ENCODE results near the gene DOK3. TPM values are rescaled to one million over a fixed set of nuclear protein-coding genes. Genes with fewer than 3 reads are reported as not detected.
A peak's percentile ranks its signal among the peaks of the same experiment; 100 is the strongest.

The DOK3 gene
- polyA plus RNA-seq, 4 donors = 3.1 to 6.0 (median 4.1) TPM

GRCh38 chr5:177507165-177507564 lies 2.5 kb downstream of the DOK3 start:
- Histone ChIP-seq H3K36me3 (ENCODE audit: control insufficient read depth in 3 of 3, insufficient read depth in 2 of 3, low read depth in 1 of 3, low read length in 3 of 3) (peaks cover 2 to 36% (median 7%) of the 10 kb centered on the region in 3 donors), H3K4me3 (ENCODE audit: low read depth in 1 of 3, low read length in 3 of 3) (no peak overlapping the region), H3K27ac (ENCODE audit: low read depth in 1 of 3, low read length in 2 of 3) (no peak overlapping the region), H3K4me1 (ENCODE audit: control insufficient read depth in 3 of 3, insufficient read depth in 2 of 3, low read depth in 1 of 3, low read length in 2 of 3) (no peaks in the 10 kb centered on the region), H3K9me3 (ENCODE audit: control insufficient read depth in 2 of 2, insufficient read depth in 1 of 2, low read depth in 1 of 2, low read length in 1 of 2) (no peaks in the 10 kb centered on the region), H3K27me3 (ENCODE audit: control insufficient read depth in 3 of 3, insufficient read depth in 3 of 3, low read length in 3 of 3) (no peaks in the 10 kb centered on the region)
- DNase-seq (no peak), FAIRE-seq (no peak)
- WGBS, 3 donors = 76 to 80% (median 78%) methylated on average over 9 of the region's 9 CpGs

GRCh38 chr5:177505075-177505474 lies 4.6 kb downstream of the DOK3 start:
- no peaks in the 10 kb centered on the region for H3K27me3 ChIP-seq (ENCODE audit: control insufficient read depth in 3 of 3, insufficient read depth in 3 of 3, low read length in 3 of 3)
- peaks cover 0 to 15% (median 0%) of the 10 kb centered on the region in 3 donors for H3K36me3 ChIP-seq (ENCODE audit: control insufficient read depth in 3 of 3, insufficient read depth in 2 of 3, low read depth in 1 of 3, low read length in 3 of 3)
- DNase-seq = no peak
- no peak for FAIRE-seq
- 93 to 96% (median 95%) methylated on average over 4 of the region's 4 CpGs for whole genome bisulfite sequencing, 3 donors
- H3K4me3 ChIP-seq (ENCODE audit: low read depth in 1 of 3, low read length in 3 of 3) = no peak overlapping the region
- H3K27ac ChIP-seq (ENCODE audit: low read depth in 1 of 3, low read length in 2 of 3) = no peak overlapping the region
- peaks cover 0 to 7% (median 0%) of the 10 kb centered on the region in 3 donors for H3K4me1 ChIP-seq (ENCODE audit: control insufficient read depth in 3 of 3, insufficient read depth in 2 of 3, low read depth in 1 of 3, low read length in 2 of 3)
- no peaks in the 10 kb centered on the region for H3K9me3 ChIP-seq (ENCODE audit: control insufficient read depth in 2 of 2, insufficient read depth in 1 of 2, low read depth in 1 of 2, low read length in 1 of 2)

- Histone ChIP-seq H3K4me1 (ENCODE audit: control insufficient read depth in 3 of 3, insufficient read depth in 2 of 3, low read depth in 1 of 3, low read length in 2 of 3) (peaks cover 0 to 7% (median 0%) of the 10 kb centered on the region in 3 donors), H3K27me3 (ENCODE audit: control insufficient read depth in 3 of 3, insufficient read depth in 3 of 3, low read length in 3 of 3) (peaks cover 0 to 4% (median 0%) of the 10 kb centered on the region in 3 donors), H3K36me3 (ENCODE audit: control insufficient read depth in 3 of 3, insufficient read depth in 2 of 3, low read depth in 1 of 3, low read length in 3 of 3) (peaks cover 0 to 12% (median 0%) of the 10 kb centered on the region in 3 donors), H3K27ac (ENCODE audit: low read depth in 1 of 3, low read length in 2 of 3) (no peak overlapping the region), H3K4me3 (ENCODE audit: low read depth in 1 of 3, low read length in 3 of 3) (no peak overlapping the region), H3K9me3 (ENCODE audit: control insufficient read depth in 2 of 2, insufficient read depth in 1 of 2, low read depth in 1 of 2, low read length in 1 of 2) (no peaks in the 10 kb centered on the region)
- no peak for FAIRE-seq
- WGBS, 3 donors = 84 to 91% (median 90%) methylated on average over 36 to 47 of the region's 47 CpGs
- DNase-seq = no peak
Measured at GRCh38 chr5:177504086-177505056, 5.3 kb downstream of the DOK3 start.

- peaks cover 0 to 8% (median 0%) of the 10 kb centered on the region in 3 donors for H3K36me3 ChIP-seq (ENCODE audit: control insufficient read depth in 3 of 3, insufficient read depth in 2 of 3, low read depth in 1 of 3, low read length in 3 of 3)
- no peak overlapping the region for H3K27ac ChIP-seq (ENCODE audit: low read depth in 1 of 3, low read length in 2 of 3)
- H3K4me1 ChIP-seq (ENCODE audit: control insufficient read depth in 3 of 3, insufficient read depth in 2 of 3, low read depth in 1 of 3, low read length in 2 of 3) = peaks cover 0 to 7% (median 0%) of the 10 kb centered on the region in 3 donors
- no peaks in the 10 kb centered on the region for H3K9me3 ChIP-seq (ENCODE audit: control insufficient read depth in 2 of 2, insufficient read depth in 1 of 2, low read depth in 1 of 2, low read length in 1 of 2)
- H3K27me3 ChIP-seq (ENCODE audit: control insufficient read depth in 3 of 3, insufficient read depth in 3 of 3, low read length in 3 of 3) = peaks cover 0 to 11% (median 0%) of the 10 kb centered on the region in 3 donors
- H3K4me3 ChIP-seq (ENCODE audit: low read depth in 1 of 3, low read length in 3 of 3) = no peak overlapping the region
- WGBS, 3 donors = 80 to 90% (median 88%) methylated on average over 24 of the region's 24 CpGs
- no peak for DNase-seq
- no peak for FAIRE-seq
Measured at GRCh38 chr5:177503351-177504085, 6.1 kb downstream of the DOK3 start.

GRCh38 chr5:177502886-177503285 lies 6.7 kb downstream of the DOK3 start:
- Histone ChIP-seq H3K36me3 (ENCODE audit: control insufficient read depth in 3 of 3, insufficient read depth in 2 of 3, low read depth in 1 of 3, low read length in 3 of 3) (peaks cover 0 to 8% (median 0%) of the 10 kb centered on the region in 3 donors), H3K9me3 (ENCODE audit: control insufficient read depth in 2 of 2, insufficient read depth in 1 of 2, low read depth in 1 of 2, low read length in 1 of 2) (no peaks in the 10 kb centered on the region), H3K4me3 (ENCODE audit: low read depth in 1 of 3, low read length in 3 of 3) (no peak overlapping the region), H3K27me3 (ENCODE audit: control insufficient read depth in 3 of 3, insufficient read depth in 3 of 3, low read length in 3 of 3) (peaks cover 0 to 18% (median 0%) of the 10 kb centered on the region in 3 donors), H3K4me1 (ENCODE audit: control insufficient read depth in 3 of 3, insufficient read depth in 2 of 3, low read depth in 1 of 3, low read length in 2 of 3) (peaks cover 0 to 14% (median 0%) of the 10 kb centered on the region in 3 donors), H3K27ac (ENCODE audit: low read depth in 1 of 3, low read length in 2 of 3) (no peak overlapping the region)
- DNase-seq (no peak), FAIRE-seq (no peak)
- 85 to 87% (median 87%) methylated on average over 16 of the region's 16 CpGs for WGBS, 3 donors

GRCh38 chr5:177501874-177502678 lies 7.5 kb downstream of the DOK3 start:
- Histone ChIP-seq H3K27me3 (ENCODE audit: control insufficient read depth in 3 of 3, insufficient read depth in 3 of 3, low read length in 3 of 3) (peaks cover 0 to 20% (median 0%) of the 10 kb centered on the region in 3 donors), H3K4me3 (ENCODE audit: low read depth in 1 of 3, low read length in 3 of 3) (no peak overlapping the region), H3K36me3 (ENCODE audit: control insufficient read depth in 3 of 3, insufficient read depth in 2 of 3, low read depth in 1 of 3, low read length in 3 of 3) (peaks cover 0 to 8% (median 0%) of the 10 kb centered on the region in 3 donors), H3K4me1 (ENCODE audit: control insufficient read depth in 3 of 3, insufficient read depth in 2 of 3, low read depth in 1 of 3, low read length in 2 of 3) (peaks cover 0 to 16% (median 0%) of the 10 kb centered on the region in 3 donors), H3K9me3 (ENCODE audit: control insufficient read depth in 2 of 2, insufficient read depth in 1 of 2, low read depth in 1 of 2, low read length in 1 of 2) (no peaks in the 10 kb centered on the region), H3K27ac (ENCODE audit: low read depth in 1 of 3, low read length in 2 of 3) (no peak overlapping the region)
- FAIRE-seq (no peak), DNase-seq (no peak)
- 54 to 62% (median 58%) methylated on average over 9 of the region's 9 CpGs for WGBS, 3 donors

GRCh38 chr5:177500685-177501522 lies 8.7 kb downstream of the DOK3 start:
- H3K4me1 ChIP-seq (ENCODE audit: control insufficient read depth in 3 of 3, insufficient read depth in 2 of 3, low read depth in 1 of 3, low read length in 2 of 3) = peaks cover 0 to 20% (median 0%) of the 10 kb centered on the region in 3 donors
- H3K27ac ChIP-seq (ENCODE audit: low read depth in 1 of 3, low read length in 2 of 3) = peak overlapping the region in 2 of 3 donors; percentile 5 to 13
- H3K36me3 ChIP-seq (ENCODE audit: control insufficient read depth in 3 of 3, insufficient read depth in 2 of 3, low read depth in 1 of 3, low read length in 3 of 3) = peaks cover 0 to 9% (median 0%) of the 10 kb centered on the region in 3 donors
- FAIRE-seq (no peak), DNase-seq (peak; percentile 81 to 89)
- H3K4me3 ChIP-seq (ENCODE audit: low read depth in 1 of 3, low read length in 3 of 3) = no peak overlapping the region
- 17 to 22% (median 18%) methylated on average over 10 of the region's 10 CpGs for WGBS, 3 donors
- H3K27me3 ChIP-seq (ENCODE audit: control insufficient read depth in 3 of 3, insufficient read depth in 3 of 3, low read length in 3 of 3) = peaks cover 0 to 20% (median 0%) of the 10 kb centered on the region in 3 donors
- no peaks in the 10 kb centered on the region for H3K9me3 ChIP-seq (ENCODE audit: control insufficient read depth in 2 of 2, insufficient read depth in 1 of 2, low read depth in 1 of 2, low read length in 1 of 2)
